ENCODE results near the gene ZGPAT. TPM values are rescaled to one million over a fixed set of nuclear protein-coding genes. Genes with fewer than 3 reads are reported as not detected.

ZGPAT gene
- total RNA-seq, 4 donors from 2014 or later: 34.4 to 44.7 (median 35.9) TPM

DNA sequence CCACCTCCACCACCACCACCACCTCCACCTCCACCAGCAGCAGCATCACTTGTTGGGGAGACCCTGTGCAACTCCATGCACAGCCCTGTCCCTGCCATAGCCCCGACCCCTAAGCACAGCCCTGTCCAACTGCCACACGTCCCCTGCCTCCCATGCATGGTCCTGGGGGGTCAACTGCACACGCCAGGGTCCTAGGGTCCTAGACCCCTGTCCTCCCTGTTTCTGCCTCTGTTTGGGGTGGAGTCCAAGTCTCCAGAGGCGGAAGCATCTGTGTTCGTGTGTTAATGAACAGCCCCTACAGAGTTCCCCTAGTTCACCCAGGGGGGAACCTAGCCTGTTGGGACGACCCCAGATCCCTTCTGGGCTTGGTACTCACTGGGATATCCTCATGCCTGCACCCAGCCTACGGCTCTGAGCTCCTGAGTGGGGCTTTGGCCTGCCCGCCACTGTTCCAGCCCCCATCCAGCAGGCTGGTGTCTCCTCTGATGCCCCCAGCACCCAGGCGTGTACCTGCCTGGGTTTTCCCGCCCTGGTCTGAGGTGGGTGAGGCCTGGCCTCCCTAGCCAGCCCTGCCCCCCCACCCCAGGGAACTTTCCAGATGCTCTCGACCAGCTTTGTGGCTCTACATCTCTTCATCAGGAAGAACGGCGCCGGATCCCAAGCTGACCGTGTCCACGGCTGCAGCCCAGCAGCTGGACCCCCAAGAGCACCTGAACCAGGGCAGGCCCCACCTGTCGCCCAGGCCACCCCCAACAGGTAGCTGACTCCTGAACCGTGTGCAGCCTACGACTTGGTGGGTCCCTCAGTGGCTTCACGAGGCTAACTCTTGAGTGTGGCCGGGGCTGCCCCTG is 13.9 kb upstream of the ZGPAT start:
- H3K4me3 ChIP-seq (ENCODE audit: low read depth, poor library complexity, severe bottlenecking): no peak overlapping the region
- DNase-seq (ENCODE audit: low spot score in 2 of 2): no peak
- WGBS, 2 donors: 90 to 95% methylated on average over 12 to 19 of the region's 21 CpGs
- no peak for TF ChIP-seq POLR2A (IDR thresholded peaks at IDR 0.05)
- TF ChIP-seq, protein P1, sequence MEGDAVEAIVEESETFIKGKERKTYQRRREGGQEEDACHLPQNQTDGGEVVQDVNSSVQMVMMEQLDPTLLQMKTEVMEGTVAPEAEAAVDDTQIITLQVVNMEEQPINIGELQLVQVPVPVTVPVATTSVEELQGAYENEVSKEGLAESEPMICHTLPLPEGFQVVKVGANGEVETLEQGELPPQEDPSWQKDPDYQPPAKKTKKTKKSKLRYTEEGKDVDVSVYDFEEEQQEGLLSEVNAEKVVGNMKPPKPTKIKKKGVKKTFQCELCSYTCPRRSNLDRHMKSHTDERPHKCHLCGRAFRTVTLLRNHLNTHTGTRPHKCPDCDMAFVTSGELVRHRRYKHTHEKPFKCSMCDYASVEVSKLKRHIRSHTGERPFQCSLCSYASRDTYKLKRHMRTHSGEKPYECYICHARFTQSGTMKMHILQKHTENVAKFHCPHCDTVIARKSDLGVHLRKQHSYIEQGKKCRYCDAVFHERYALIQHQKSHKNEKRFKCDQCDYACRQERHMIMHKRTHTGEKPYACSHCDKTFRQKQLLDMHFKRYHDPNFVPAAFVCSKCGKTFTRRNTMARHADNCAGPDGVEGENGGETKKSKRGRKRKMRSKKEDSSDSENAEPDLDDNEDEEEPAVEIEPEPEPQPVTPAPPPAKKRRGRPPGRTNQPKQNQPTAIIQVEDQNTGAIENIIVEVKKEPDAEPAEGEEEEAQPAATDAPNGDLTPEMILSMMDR (IDR thresholded peaks at IDR 0.05): no peak
- intact Hi-C loops (cut with DNase I; ENCODE audit: low total_unique reads): no loop called here

DNA sequence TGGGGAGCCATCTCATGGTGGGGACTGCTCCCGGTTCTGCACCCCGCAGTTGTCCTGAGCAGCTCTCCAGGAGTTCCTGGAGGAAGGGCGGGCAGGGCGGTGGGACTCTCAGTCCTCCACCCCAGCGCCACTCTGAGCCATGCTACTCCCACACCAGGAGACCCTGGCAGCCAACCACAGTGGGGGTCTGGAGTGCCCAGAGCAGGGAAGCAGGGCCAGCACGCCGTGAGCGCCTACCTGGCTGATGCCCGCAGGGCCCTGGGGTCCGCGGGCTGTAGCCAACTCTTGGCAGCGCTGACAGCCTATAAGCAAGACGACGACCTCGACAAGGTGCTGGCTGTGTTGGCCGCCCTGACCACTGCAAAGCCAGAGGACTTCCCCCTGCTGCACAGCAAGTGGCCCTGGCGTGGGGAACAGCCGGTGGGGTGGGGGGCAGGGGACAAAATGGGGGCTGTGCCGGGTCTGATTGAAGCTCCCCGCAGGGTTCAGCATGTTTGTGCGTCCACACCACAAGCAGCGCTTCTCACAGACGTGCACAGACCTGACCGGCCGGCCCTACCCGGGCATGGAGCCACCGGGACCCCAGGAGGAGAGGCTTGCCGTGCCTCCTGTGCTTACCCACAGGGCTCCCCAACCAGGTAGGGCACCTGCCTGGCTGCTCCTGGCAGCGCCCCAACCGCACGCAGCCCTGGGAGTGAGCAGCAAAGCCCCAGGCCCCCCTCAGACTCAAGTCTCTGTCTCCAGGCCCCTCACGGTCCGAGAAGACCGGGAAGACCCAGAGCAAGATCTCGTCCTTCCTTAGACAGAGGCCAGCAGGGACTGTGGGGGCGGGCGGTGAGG is 13.0 kb upstream of the ZGPAT start:
- 74% methylated on average over 12 to 17 of the region's 37 CpGs for WGBS, 2 donors
- TF ChIP-seq POLR2A (IDR thresholded peaks at IDR 0.05): no peak
- TF ChIP-seq, protein P1 (IDR thresholded peaks at IDR 0.05): no peak
- DNase-seq (ENCODE audit: low spot score in 2 of 2): no peak
- intact Hi-C loops (cut with DNase I; ENCODE audit: low total_unique reads): no loop called here
- H3K4me3 ChIP-seq (ENCODE audit: low read depth, poor library complexity, severe bottlenecking): no peak overlapping the region

DNA sequence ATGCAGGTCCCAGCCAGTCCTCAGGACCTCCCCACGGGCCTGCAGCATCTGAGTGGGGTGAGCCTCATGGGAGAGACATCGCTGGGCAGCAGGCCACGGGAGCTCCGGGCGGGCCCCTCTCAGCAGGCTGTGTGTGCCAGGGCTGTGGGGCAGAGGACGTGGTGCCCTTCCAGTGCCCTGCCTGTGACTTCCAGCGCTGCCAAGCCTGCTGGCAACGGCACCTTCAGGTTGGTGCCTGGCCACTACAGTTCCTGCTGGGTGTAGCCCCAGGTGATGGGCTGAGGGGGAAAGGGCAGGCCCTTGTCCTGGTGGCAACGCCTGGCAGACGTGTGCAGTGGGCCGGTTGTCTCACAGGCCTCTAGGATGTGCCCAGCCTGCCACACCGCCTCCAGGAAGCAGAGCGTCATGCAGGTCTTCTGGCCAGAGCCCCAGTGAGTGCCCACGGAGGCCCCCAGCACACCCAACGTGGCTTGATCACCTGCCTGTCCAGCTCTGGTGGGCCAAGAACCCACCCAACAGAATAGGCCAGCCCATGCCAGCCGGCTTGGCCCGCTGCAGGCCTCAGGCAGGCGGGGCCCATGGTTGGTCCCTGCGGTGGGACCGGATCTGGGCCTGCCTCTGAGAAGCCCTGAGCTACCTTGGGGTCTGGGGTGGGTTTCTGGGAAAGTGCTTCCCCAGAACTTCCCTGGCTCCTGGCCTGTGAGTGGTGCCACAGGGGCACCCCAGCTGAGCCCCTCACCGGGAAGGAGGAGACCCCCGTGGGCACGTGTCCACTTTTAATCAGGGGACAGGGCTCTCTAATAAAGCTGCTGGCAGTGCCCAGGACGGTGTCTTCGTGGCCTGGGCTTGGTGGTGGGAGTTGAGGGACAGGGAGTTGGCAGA is 12.2 kb upstream of the ZGPAT start:
- no peak for TF ChIP-seq POLR2A (IDR thresholded peaks at IDR 0.05)
- TF ChIP-seq, protein P1 (IDR thresholded peaks at IDR 0.05): no peak
- no peak for DNase-seq (ENCODE audit: low spot score in 2 of 2)
- intact Hi-C loops (cut with DNase I; ENCODE audit: low total_unique reads): no loop called here
- 48 to 100% methylated on average over 1 to 11 of the region's 25 CpGs for WGBS, 2 donors
- H3K4me3 ChIP-seq (ENCODE audit: low read depth, poor library complexity, severe bottlenecking): no peak overlapping the region

GRCh38 chr20:63696306-63696627 is 11.6 kb upstream of the ZGPAT start:
- no peak overlapping the region for H3K4me3 ChIP-seq (ENCODE audit: low read depth, poor library complexity, severe bottlenecking)
- 22% methylated on average over 3 to 5 of the region's 6 CpGs for WGBS, 2 donors
- intact Hi-C loops (cut with DNase I; ENCODE audit: low total_unique reads): no loop called here
- TF ChIP-seq, protein P1 (IDR thresholded peaks at IDR 0.05): no peak
- TF ChIP-seq POLR2A (IDR thresholded peaks at IDR 0.05): no peak
- DNase-seq (ENCODE audit: low spot score in 2 of 2): peak in 1 of 2 donors; percentile 88

DNA sequence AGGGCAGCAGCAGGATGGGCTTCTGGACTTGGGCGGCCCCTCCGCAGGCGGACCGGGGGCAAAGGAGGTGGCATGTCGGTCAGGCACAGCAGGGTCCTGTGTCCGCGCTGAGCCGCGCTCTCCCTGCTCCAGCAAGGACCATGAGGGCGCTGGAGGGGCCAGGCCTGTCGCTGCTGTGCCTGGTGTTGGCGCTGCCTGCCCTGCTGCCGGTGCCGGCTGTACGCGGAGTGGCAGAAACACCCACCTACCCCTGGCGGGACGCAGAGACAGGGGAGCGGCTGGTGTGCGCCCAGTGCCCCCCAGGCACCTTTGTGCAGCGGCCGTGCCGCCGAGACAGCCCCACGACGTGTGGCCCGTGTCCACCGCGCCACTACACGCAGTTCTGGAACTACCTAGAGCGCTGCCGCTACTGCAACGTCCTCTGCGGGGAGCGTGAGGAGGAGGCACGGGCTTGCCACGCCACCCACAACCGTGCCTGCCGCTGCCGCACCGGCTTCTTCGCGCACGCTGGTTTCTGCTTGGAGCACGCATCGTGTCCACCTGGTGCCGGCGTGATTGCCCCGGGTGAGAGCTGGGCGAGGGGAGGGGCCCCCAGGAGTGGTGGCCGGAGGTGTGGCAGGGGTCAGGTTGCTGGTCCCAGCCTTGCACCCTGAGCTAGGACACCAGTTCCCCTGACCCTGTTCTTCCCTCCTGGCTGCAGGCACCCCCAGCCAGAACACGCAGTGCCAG is 11.0 kb upstream of the ZGPAT start, which contains the start of gene TNFRSF6B:
Gene TNFRSF6B, plus strand, starts transcription at position 25 of the 729 bp plus-strand sequence. Its CDS starts 116 bp downstream, at position 141.
- peak in 1 of 2 donors; percentile 86 for DNase-seq (ENCODE audit: low spot score in 2 of 2)
- WGBS, 2 donors: 8 to 16% methylated on average over 13 to 14 of the region's 52 CpGs
- no peak for TF ChIP-seq POLR2A (IDR thresholded peaks at IDR 0.05)
- TF ChIP-seq, protein P1 (IDR thresholded peaks at IDR 0.05): no peak
- intact Hi-C loops (cut with DNase I; ENCODE audit: low total_unique reads): no loop called here
- no peak within 1 kb of the TSS for H3K4me3 ChIP-seq (ENCODE audit: low read depth, poor library complexity, severe bottlenecking)
